Adrenal gland (tissue), 5 donors: ENCODE measurements around the gene TEN1.

ENCODE experiments used
- POLR2A ChIP-seq, 2 donors: fragments of 450-650 bp; IDR thresholded peaks; one replicate each; pipeline ENCODE4 v1.6.1; 2017; ENCODE audit warnings: antibody characterized with exemption in 2 of 2, mild to moderate bottlenecking in 2 of 2, moderate library complexity in 1 of 2
- TF ChIP-seq, protein P1 (sequence below), 6 experiments: fragments of 450-650 bp in 4 of 6; fragments of 200-600 bp in 2 of 6; sonication (generic) in 1 of 6; IDR thresholded peaks; 1 replicate in 5 of 6; 2 replicates in 1 of 6; pipeline versions ENCODE4 v1.5.1 to v1.8.0; 2016 to 2021; ENCODE audit warnings: antibody characterized with exemption in 6 of 6, mild to moderate bottlenecking in 2 of 6, moderate library complexity in 1 of 6
- donor health status: DM: no; HTN: no; CAD: no.

DNA sequence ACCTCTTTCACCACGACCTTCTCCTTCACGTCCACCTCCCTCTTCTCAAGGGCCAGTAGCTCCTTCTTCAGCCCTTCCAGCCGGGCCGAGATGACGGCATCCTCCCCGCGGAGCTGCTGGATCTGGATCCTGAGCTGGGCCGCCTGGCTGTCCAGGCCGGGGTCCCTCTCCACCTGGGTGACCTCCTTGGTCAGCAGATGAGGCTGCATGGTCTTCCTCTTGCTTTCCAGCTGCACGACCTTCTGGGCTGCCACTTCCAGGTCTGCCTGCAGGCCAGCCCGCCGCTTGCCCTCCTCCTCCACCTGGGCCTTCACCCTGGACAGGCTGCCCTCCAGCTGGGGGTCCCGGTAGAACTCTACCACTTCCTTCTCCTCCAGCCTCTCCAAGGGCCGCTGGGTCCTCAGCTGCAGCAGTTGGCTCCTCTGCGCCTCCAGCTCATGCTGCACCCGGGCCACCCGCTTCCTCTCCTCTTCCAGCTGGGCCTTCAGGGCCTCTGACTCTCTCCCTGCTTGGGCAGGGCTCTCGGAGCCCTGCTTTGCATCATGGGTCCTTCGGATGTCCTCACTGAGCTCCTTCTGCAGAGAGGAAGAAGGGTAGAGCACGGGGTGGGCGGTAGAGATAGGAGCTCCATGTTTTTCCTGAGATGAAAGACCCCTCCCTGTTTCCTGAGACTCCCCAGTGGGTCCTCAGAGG lies 31.1 kb downstream of the TEN1 start:
- no peak for TF ChIP-seq POLR2A (IDR thresholded peaks at IDR 0.05)
- TF ChIP-seq, protein P1, sequence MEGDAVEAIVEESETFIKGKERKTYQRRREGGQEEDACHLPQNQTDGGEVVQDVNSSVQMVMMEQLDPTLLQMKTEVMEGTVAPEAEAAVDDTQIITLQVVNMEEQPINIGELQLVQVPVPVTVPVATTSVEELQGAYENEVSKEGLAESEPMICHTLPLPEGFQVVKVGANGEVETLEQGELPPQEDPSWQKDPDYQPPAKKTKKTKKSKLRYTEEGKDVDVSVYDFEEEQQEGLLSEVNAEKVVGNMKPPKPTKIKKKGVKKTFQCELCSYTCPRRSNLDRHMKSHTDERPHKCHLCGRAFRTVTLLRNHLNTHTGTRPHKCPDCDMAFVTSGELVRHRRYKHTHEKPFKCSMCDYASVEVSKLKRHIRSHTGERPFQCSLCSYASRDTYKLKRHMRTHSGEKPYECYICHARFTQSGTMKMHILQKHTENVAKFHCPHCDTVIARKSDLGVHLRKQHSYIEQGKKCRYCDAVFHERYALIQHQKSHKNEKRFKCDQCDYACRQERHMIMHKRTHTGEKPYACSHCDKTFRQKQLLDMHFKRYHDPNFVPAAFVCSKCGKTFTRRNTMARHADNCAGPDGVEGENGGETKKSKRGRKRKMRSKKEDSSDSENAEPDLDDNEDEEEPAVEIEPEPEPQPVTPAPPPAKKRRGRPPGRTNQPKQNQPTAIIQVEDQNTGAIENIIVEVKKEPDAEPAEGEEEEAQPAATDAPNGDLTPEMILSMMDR (IDR thresholded peaks at IDR 0.05): no peak
